OCI-LY3 (cell line): ENCODE data around the gene STPG4.

ENCODE experiments used
- H2AFZ ChIP-seq: fragments of 200-600, 300-600 bp; shearing (Covaris generic); 2 replicates; pipeline ENCODE4 v1.6.0; 2014; ENCODE audit warnings: antibody characterized with exemption, low read depth, low read length
- H3K27ac ChIP-seq: fragments of 200-600, 300-600 bp; sonication (generic); 2 replicates; pipeline ENCODE4 v1.5.1; 2014; ENCODE audit warnings: mild to moderate bottlenecking, low read length, moderate library complexity, mixed read lengths
- H3K27me3 ChIP-seq: fragments of 200-600, 300-600 bp; sonication (generic); 2 replicates; pipeline ENCODE4 v1.6.1; 2014; ENCODE audit warnings: low read depth, low read length, mixed read lengths
- H3K36me3 ChIP-seq: fragments of 200-600, 300-600 bp; sonication (generic); replicated peaks from 2 replicates; pipeline ENCODE3; 2014; ENCODE audit warnings: low read depth, low read length, mixed read lengths
- H3K4me1 ChIP-seq: fragments of 300-600, 200-600 bp; sonication (generic); 2 replicates; pipeline ENCODE4 v1.6.1; 2014; ENCODE audit warnings: low read length, mixed read lengths
- H3K4me2 ChIP-seq: fragments of 200-600, 300-600 bp; sonication (generic); 2 replicates; pipeline ENCODE4 v1.6.1; 2014; ENCODE audit warnings: low read length, mixed read lengths
- H3K4me3 ChIP-seq: fragments of 300-600, 200-600 bp; sonication (generic); 2 replicates; pipeline ENCODE4 v1.5.1; 2014; ENCODE audit warnings: antibody characterized with exemption, mild to moderate bottlenecking, low read length, moderate library complexity
- H3K79me2 ChIP-seq: fragments of 300-600, 200-600 bp; shearing (Covaris generic); 2 replicates; pipeline ENCODE4 v1.6.1; 2014; ENCODE audit warnings: mild to moderate bottlenecking, low read length, mixed read lengths
- H3K9ac ChIP-seq: fragments of 300-600, 200-600 bp; shearing (Covaris generic); 2 replicates; pipeline ENCODE4 v1.6.0; 2014; ENCODE audit warnings: mild to moderate bottlenecking, low read length, moderate library complexity
- H3K9me3 ChIP-seq: fragments of 200-600, 300-600 bp; shearing (Covaris generic); 2 replicates; pipeline ENCODE4 v1.6.1; 2014; ENCODE audit warnings: low read length, mixed read lengths; ENCODE audit not compliant: insufficient read depth
- H4K20me1 ChIP-seq: fragments of 200-600, 300-600 bp; sonication (generic); 2 replicates; pipeline ENCODE4 v1.6.1; 2016; ENCODE audit warnings: low read length, mixed read lengths; ENCODE audit not compliant: insufficient read depth
- EZH2phosphoT487 ChIP-seq: fragments of 200-600 bp; shearing (Covaris generic); IDR thresholded peaks from 2 replicates; pipeline ENCODE4 v1.6.1; 2018; ENCODE audit warnings: antibody characterized with exemption, mixed run types, low read depth
- TF ChIP-seq, protein P1 (sequence below): fragments of 200-600, 300-600 bp; sonication (generic); IDR thresholded peaks from 2 replicates; pipeline ENCODE4 v1.5.1; 2014; ENCODE audit warnings: antibody characterized with exemption, low read length, low read depth

The STPG4 gene

DNA sequence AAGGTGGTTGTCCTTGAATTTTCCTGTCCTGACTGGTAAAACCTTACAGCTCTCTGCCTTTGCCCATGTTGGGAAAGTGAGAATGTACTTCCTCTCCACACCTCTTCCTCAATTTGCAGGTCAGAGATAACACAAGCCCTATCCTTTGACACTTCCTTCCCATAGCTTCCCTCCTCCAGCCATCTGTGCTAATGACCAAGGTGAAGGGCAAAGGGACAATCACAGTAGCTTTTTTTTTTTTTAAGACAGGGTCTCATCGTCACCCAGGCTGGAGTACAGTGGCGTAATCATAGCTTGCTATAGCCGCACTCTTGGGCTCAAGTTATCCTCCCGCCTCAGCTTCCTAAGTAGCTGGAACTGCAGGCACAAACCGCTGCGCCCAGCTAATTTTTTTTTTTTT is 24.3 kb upstream of the STPG4 start:
- no peaks in the 10 kb centered on the region for H3K9me3 ChIP-seq
- H3K27ac ChIP-seq: no peak overlapping the region
- TF ChIP-seq, protein P1, sequence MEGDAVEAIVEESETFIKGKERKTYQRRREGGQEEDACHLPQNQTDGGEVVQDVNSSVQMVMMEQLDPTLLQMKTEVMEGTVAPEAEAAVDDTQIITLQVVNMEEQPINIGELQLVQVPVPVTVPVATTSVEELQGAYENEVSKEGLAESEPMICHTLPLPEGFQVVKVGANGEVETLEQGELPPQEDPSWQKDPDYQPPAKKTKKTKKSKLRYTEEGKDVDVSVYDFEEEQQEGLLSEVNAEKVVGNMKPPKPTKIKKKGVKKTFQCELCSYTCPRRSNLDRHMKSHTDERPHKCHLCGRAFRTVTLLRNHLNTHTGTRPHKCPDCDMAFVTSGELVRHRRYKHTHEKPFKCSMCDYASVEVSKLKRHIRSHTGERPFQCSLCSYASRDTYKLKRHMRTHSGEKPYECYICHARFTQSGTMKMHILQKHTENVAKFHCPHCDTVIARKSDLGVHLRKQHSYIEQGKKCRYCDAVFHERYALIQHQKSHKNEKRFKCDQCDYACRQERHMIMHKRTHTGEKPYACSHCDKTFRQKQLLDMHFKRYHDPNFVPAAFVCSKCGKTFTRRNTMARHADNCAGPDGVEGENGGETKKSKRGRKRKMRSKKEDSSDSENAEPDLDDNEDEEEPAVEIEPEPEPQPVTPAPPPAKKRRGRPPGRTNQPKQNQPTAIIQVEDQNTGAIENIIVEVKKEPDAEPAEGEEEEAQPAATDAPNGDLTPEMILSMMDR: no peak
- no peak for TF ChIP-seq EZH2phosphoT487
- H3K9ac ChIP-seq: no peak overlapping the region
- 0 out of 2 replicates have a peak, but pooled peaks cover 4% of the 10 kb centered on the region for H3K27me3 ChIP-seq
- no peak overlapping the region for H3K4me3 ChIP-seq
- H3K79me2 ChIP-seq: peaks cover 19% of the 10 kb centered on the region
- peaks cover 15% of the 10 kb centered on the region for H3K4me1 ChIP-seq
- H3K4me2 ChIP-seq: no peak overlapping the region
- peaks cover 11% of the 10 kb centered on the region for H4K20me1 ChIP-seq
- peaks cover 5% of the 10 kb centered on the region for H3K36me3 ChIP-seq
- H2AFZ ChIP-seq: no peak overlapping the region

DNA sequence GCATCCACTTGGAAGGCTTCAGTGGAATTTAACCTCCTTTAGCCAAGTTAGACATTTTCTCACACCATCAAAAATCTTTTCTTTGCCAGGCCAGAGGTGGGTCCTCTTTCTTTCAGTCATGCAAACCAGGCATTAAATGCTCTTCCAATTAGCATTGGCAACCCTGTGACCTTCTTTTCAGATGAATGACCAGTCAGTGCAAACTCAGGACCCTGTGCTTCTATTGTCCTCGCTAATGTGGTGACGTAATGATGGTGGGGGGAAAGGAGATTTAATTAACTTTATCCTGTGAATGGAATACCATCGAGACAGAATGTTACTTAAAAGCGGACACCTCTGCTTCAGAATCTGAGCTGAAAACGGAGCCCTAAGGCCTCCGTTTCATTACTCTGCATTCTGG is 23.2 kb upstream of the STPG4 start:
- Histone ChIP-seq H3K27ac (no peak overlapping the region), H3K9me3 (no peaks in the 10 kb centered on the region), H3K27me3 (0 out of 2 replicates have a peak, but pooled peaks cover 4% of the 10 kb centered on the region), H3K9ac (no peak overlapping the region), H3K79me2 (peaks cover 30% of the 10 kb centered on the region), H3K4me1 (peaks cover 26% of the 10 kb centered on the region), H2AFZ (no peak overlapping the region), H3K4me2 (no peak overlapping the region), H3K36me3 (peaks cover 11% of the 10 kb centered on the region), H3K4me3 (no peak overlapping the region), H4K20me1 (peaks cover 22% of the 10 kb centered on the region)
- no peak for TF ChIP-seq EZH2phosphoT487
- TF ChIP-seq, protein P1: no peak

DNA sequence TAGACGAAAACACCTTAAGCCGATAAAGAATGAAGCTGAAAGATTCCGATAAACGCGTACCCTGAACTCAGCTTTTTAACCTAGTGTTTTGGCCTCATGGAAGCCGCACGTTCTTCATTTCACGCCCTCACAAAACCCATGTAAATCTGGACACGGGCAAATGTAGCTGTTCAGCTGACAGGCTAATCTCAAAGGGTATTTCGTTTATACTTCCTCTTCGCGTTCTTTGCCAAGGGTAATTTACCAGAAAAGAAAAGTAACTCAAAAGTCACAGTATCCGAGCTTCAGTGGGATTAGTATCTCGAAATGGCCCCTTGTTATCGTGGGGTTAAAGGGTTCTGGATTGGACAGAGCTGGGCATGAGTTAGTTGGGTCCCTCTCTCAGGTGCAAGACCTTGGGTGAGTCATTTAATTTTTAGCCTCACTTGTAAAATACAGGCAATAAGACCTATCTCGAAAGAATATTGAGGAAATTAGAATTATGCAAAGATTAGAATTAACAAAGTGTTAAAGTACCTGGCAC is 22.0 kb upstream of the STPG4 start:
- peak overlapping the region; percentile 96 for H3K4me3 ChIP-seq
- TF ChIP-seq, protein P1: no peak
- TF ChIP-seq EZH2phosphoT487: no peak
- peaks cover 37% of the 10 kb centered on the region for H3K4me1 ChIP-seq
- H4K20me1 ChIP-seq: peaks cover 33% of the 10 kb centered on the region
- no peaks in the 10 kb centered on the region for H3K27me3 ChIP-seq
- H3K27ac ChIP-seq: peak overlapping the region; percentile 86
- peaks cover 42% of the 10 kb centered on the region for H3K79me2 ChIP-seq
- peak overlapping the region; percentile 97 for H3K4me2 ChIP-seq
- H3K9ac ChIP-seq: peak overlapping the region; percentile 99
- H2AFZ ChIP-seq: peak overlapping the region; percentile 92
- peaks cover 18% of the 10 kb centered on the region for H3K36me3 ChIP-seq
- H3K9me3 ChIP-seq: no peaks in the 10 kb centered on the region

DNA sequence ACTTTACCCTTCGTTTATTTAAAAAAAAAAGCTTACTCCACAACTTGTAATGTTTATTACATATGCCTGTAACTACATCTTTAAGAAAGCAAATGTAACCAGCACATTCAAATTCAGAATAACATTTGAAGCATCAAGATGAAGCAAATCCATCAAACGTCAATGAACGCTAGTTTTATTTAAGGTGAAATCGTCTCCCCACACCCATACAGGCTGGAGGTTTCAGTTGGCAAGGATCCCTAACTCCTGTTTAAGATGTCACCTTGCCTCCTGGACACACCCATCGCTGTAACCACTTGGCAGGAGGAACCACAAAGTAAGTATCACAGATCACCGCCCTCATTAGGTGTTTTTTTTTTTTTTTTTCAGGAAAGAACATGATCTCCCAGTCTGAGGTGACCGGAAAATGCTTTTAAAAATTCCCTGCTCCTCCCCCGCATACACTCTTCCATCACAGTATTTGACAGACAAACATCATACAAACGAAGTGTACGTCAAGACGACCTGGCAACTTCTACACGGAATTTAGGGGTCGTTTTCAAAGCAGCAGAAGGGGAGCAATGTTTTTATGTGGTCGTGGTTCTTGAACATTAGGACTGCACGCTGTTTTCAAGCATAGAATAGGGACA is 19.7 kb upstream of the STPG4 start:
- Histone ChIP-seq H3K4me2 (peak overlapping the region; percentile 86), H3K27ac (peak overlapping the region; percentile 54), H3K4me3 (peak overlapping the region; percentile 96), H3K79me2 (peaks cover 65% of the 10 kb centered on the region), H3K9me3 (no peaks in the 10 kb centered on the region), H3K4me1 (peaks cover 51% of the 10 kb centered on the region), H2AFZ (no peak overlapping the region), H3K36me3 (peaks cover 32% of the 10 kb centered on the region), H3K9ac (peak overlapping the region; percentile 99), H4K20me1 (peaks cover 56% of the 10 kb centered on the region), H3K27me3 (no peaks in the 10 kb centered on the region)
- no peak for TF ChIP-seq EZH2phosphoT487
- TF ChIP-seq, protein P1: no peak
